HG02943 (cell line): ENCODE measurements around the gene RPL15.
"Not testable (repeated sequence)": the region's sequence is repeated elsewhere in the genome, so short reads cannot be mapped to it uniquely, and the experiment has no call there.

Experiments used
- ATAC-seq: cut with Tn5 transposase; IDR thresholded peaks from one replicate; pipeline ENCODE4 v1.9.1; 2021; ENCODE audit warnings: mild to moderate bottlenecking, low read depth, moderate library complexity; ENCODE audit not compliant: unreplicated experiment

The RPL15 gene

GRCh38 chr3:23916886-23917678 lies at the start of gene RPL15, which contains the start of gene NKIRAS1:
Gene RPL15, plus strand, starts transcription at chr3:23917132. Its CDS starts 728 bp downstream, at chr3:23917860.
Gene NKIRAS1, minus strand, starts transcription at chr3:23916990. Its CDS starts 6,086 bp downstream, at chr3:23910904.
- ATAC-seq = peak; percentile 94

- no peak for ATAC-seq
Measured at GRCh38 chr3:23867400-23867799, 49.5 kb upstream of the RPL15 start.

DNA sequence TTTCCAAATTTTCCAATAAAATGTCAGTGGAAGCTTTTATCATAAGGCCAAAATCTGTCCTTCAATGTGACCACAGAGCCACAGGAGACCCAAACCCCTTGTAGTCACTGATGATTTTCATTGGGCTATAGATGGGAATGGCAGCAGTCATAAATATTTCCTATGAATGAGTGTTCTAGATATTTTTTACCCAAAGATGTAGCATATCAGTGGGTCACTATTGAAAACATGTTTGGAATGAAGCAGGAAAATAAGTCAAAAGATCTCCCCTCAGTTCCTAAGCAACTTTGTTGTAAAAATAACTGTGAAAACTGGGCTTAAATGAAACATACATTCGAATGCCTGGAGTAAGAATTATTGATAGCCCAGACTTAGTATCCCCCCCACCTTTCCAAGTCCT lies 49.1 kb upstream of the RPL15 start:
- ATAC-seq = no peak

DNA sequence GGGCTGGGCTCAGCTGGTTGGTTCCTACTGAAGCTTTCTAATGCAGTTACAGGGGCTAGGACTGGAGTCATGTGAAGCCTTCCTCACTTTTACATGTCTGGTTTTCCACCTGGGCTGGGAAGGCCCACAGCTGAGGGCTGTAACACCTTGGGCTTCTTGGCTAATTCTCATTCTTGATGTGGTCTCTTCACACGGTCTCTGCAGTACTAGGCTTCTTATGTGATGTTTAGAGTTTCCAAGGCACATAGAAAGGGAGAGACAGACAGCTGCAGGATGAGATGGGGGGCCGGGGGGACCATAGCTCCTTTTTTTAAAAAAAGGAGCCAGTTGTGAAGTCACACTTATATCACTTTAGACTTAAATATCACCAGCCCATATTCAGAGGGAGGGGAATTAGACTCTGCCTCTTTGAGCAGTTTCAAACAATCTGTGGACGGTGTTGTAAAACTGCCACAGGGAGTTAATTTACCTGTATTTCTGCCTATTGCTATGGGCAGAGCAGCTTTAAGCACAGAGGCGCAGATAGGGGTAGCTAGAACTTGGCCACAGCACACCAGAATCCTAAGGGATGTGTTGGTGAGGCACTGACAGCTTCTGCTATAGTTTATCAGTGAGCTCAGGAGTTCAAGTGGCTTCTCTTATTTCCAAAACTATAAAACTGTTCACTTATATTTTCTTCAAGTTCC lies 46.8 kb upstream of the RPL15 start:
- no peak for ATAC-seq

DNA sequence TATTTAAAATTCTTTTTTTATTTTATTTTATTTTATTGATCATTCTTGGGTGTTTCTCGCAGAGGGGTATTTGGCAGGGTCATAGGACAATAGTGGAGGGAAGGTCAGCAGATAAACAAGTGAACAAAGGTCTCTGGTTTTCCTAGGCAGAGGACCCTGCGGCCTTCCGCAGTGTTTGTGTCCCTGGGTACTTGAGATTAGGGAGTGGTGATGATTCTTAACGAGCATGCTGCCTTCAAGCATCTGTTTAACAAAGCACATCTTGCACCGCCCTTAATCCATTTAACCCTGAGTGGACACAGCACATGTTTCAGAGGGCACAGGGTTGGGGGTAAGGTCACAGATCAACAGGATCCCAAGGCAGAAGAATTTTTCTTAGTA lies 46.3 kb upstream of the RPL15 start:
- not testable (repeated sequence) for ATAC-seq

- ATAC-seq = not testable (repeated sequence)
Measured at GRCh38 chr3:23871361-23871760, 45.6 kb upstream of the RPL15 start.

DNA sequence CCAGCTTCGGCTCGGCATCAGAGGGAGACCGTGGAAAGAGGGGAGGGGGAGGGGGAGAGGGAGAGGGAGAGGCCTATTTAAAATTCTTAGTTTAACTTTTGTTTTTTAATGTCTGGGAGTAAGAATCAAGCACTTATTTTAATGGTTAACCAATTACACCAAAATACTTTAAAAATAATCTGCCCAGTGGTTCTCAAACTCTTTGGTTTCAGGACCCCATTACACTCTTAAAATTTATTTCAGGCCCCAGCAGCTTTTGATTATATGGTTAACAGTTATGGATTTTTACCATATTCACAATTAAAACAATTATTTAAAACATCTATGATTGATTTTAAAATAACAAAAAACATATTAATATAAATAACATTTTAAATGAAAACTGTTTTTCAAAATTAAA lies 44.6 kb upstream of the RPL15 start:
- no peak for ATAC-seq

DNA sequence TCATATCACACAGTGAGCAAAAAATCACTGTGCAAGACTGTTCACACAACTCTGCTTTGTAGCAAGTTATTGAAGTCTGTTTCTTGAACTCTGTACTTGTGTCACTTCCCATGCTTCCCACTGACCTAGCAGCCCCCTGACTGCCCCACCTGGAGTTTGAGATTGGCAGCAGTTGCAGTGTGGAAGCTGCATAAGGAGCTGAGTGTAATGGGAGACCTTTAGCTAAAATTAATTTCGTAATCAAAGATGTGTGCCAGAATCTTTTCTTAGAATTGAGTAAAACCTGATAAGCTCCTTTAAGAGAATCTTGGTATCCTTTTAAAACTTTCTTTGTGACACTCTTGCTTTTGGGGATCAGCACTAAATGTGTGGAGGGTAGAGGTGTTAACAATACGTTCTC lies 43.0 kb upstream of the RPL15 start:
- no peak for ATAC-seq

DNA sequence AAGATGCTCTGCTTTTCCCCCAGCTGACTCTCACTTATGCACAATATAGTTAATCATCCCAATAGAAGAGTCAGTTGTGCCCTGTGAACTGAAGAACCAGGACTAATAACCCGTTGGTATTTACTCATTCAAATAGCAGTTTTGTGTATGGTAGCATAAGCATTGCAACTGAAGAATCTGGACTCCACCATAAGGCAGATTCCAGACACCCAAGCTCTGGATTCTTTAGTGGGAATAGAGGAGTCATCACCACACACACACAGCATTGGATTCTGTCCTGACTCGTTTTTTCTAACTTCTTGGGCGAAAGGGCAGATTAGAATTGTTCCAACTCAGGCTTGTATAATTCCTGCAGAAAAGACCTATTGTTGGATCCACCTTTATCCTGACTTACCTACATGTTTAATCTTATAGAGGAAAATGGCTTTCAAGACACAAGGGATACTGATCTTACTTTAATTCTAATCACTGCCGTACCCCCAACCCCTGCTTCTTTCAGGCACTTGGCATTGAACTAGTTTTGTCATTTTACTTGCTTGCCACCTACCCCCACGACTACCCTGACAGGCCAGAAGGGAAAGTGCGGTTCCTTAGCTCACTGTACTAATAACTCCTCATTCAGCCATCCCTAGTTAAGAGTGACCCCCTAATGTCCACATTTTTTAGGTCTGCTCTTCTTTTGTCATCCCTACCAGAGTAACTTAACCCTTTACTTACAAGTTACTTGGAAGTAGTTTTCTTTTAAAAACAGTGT lies 42.4 kb upstream of the RPL15 start:
- ATAC-seq = no peak

- ATAC-seq = no peak
Measured at GRCh38 chr3:23875113-23875725, 41.7 kb upstream of the RPL15 start.

- ATAC-seq = no peak
Measured at GRCh38 chr3:23876923-23877322, 40.0 kb upstream of the RPL15 start.

DNA sequence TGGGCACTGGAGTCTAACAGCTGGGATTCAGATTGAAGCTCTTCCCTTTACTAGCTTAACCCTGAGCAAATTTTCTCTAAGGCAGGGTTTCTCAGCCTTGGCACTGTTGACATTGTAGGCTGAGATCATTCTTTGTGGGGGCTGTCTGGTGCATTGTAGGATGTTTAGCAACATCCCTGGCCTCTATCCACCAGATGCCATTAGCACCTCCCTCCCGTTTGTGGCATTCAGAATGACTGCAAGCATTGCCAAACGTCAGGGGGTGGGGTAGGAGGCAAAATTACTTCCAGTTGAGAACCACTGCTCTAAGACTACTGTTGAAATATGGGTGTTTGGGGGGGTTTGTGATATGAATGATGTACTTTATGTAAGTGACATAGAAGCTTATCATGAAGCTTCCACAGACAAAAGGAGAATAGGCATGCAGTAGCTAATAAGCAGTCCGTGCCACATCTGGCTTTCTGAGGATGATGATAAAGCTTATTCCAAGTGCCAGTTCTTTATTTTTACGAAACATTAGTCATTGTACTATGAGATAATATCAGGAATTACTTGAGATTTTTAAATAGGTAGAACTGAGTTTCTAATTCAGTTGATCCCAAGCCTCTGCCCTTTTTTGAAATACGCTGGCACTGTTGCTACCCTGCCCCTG lies 39.5 kb upstream of the RPL15 start:
- no peak for ATAC-seq

- no peak for ATAC-seq
Measured at GRCh38 chr3:23879485-23879884, 37.4 kb upstream of the RPL15 start.

DNA sequence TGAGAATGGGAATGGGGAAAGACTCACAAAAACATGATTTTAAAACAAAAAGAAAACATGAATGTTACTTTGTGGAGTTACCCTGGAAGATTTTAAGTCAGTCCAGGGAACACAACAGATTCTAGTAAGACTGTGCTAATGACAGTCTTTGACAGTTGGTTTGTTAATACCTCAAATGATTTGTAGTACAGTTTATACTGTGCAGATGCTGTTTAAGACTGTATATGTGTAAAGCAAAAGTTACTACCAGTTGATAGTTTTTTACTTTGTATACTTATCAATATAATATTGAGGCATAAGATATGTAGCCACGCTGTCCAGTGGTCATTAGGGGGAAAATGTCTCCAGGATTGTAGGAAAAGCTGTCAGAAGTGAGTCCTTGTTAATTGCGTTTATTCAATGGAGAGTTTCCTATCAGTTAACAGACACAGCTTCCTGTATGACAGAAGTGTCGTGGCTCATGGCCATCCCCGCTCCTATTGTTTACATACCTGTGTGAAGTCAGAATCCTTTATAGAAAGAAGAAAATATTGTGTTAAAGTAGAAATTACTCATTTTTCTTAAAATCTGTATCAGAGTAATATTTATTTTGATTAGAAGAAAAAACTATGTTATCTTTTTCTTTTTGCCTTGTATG lies 36.1 kb upstream of the RPL15 start:
- no peak for ATAC-seq

- not testable (repeated sequence) for ATAC-seq
Measured at GRCh38 chr3:23881993-23882392, 34.9 kb upstream of the RPL15 start.

DNA sequence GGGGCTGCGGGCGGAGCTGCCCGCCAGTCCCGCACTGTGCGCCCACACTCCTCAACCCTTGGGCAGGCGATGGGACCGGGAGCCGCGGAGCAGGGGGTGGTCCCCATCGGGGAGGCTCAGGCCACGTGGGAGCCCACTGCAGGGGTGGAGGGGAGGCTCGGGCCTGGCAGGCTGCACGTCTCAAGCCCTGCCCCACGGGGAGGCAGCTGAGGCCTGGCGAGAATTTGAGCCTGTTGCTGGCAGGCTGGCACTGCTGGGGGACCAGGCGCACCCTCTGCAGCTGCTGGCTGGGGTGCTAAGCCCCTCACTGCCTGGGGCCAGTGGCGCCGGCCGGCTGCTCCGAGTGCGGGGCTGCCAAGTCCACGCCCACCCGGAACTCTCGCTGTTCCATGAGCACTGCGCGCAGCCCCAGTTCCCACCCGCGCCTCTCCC lies 34.4 kb upstream of the RPL15 start:
- no peak for ATAC-seq

DNA sequence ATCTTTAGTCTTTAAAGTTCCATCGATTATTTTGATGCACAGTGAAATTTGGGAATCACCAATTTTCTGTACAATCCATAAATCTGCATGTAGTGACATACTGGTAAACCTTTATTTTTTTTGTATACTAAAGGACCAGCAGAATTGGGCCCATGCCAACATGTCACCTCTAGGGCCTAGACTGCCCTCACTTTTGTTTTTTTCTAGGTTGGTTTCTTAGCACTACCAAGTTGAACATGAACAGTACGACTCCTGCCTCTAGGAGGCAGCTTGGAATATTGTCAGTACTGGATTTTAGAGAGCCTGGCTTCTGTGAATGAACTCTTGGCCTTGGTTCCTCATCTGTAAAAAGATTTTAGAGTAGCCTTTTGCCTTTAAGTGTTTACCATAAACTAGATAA lies 32.5 kb upstream of the RPL15 start:
- ATAC-seq = no peak

- ATAC-seq = no peak
Measured at GRCh38 chr3:23885210-23885609, 31.7 kb upstream of the RPL15 start.

DNA sequence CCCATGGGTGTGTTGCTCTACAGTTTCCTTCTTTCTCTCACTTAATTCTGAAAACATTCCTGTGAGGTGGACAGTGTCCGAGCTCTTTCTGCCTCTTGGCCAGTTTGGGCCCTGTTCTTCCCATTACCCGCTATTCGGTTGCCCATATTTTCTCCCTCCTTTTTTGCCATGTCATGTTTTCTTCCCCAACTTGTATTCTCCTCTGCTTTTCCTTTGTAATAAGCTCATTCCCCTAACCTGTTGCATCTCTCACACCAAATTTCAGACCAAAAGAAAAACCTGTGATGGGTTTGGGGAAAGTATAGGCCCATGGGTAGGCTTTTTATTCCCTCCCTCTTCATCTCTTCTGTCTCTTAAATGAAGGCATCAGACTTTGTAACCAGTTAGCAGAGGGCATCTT lies 30.6 kb upstream of the RPL15 start:
- no peak for ATAC-seq
